NCI-H460 (cell line): ENCODE measurements around the gene BTN1A1. TPM values are rescaled to one million over a fixed set of nuclear protein-coding genes. Genes with fewer than 3 reads are reported as not detected.
"Not testable (repeated sequence)": the region's sequence is repeated elsewhere in the genome, so short reads cannot be mapped to it uniquely, and the experiment has no call there.

Experiments
- DNase-seq: peaks from one replicate; pipeline ENCODE4 v3.0.0-alpha.2; 2016; ENCODE audit warnings: low read depth; ENCODE audit errors: extremely low read depth
- polyA plus RNA-seq: library from polyadenylated mRNA; depleted of rRNA; stranded (reverse); fragments of >200 nt; gene quantifications from 2 replicates; pipeline ENCODE4 v1.2.3, GENCODE V29; 2014; cell fraction: nucleus; rRNA removed
- total RNA-seq: library from RNA; depleted of rRNA; stranded (reverse); fragments of >200 nt; shearing (Covaris generic); gene quantifications from 2 replicates; pipeline ENCODE4 v1.2.3, GENCODE V29; 2014; rRNA removed

The BTN1A1 gene
- not detected in 2 replicates for total RNA-seq
- polyA plus RNA-seq: not detected in 2 replicates

DNA sequence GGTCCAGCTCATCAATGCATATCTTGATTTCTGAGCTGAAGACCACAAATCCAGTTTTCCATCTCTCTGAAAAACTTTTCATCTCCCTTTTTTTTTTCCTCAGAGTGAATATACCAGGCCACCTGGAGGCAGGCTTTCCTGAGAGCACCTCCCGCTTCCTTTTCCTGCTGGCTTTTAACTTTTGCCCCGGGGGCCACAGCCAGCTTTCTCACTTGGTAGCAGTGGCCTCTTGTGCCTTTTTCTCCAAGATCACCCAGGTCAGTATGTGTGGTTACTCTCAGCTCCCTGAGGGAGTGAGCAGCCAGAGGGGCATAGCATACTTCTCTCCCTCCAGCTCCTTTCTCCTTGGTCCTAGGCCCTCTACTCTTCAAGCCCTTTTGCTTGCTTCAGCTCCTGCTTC, at the start of gene BTN1A1:
BTN1A1 (plus strand) TSS at position 202 of the 400 bp plus-strand sequence. CDS start 984 bp downstream, outside the sequence.
- DNase-seq: no peak

DNA sequence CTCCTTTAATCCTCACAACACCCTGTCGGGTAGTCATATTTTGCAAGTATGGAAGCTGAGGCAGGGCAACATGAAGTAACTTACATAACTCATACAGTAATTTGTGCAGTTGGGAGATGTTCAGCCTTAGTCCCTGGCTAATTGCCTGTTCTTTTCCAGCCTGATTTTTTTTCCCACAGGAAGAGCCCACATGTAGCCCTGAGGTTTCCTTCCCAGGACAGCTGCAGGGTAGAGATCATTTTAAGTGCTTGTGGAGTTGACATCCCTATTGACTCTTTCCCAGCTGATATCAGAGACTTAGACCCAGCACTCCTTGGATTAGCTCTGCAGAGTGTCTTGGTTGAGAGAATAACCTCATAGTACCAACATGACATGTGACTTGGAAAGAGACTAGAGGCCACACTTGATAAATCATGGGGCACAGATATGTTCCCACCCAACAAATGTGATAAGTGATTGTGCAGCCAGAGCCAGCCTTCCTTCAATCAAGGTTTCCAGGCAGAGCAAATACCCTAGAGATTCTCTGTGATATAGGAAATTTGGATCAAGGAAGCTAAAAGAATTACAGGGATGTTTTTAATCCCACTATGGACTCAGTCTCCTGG, 47.4 kb upstream of the BTN1A1 start:
- no peak for DNase-seq

DNA sequence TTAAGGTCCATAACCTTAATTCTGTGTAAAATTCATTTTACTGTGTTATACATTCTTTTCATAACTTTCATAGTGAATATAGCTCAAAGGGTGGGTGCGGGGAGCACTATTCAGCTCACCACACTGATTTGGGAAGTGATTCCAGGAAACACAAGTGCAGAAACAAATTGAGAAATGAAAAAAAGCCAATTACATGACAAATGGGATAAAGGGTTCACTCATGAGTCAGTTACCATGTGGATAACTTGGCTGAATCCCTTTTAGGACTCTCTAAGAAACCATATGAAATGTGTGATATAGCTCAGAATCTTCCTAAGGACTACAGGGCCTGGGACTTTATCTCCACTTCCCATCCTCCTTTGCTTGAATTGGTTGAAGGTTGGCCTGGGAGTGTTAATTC, 45.5 kb upstream of the BTN1A1 start:
- DNase-seq: no peak

DNA sequence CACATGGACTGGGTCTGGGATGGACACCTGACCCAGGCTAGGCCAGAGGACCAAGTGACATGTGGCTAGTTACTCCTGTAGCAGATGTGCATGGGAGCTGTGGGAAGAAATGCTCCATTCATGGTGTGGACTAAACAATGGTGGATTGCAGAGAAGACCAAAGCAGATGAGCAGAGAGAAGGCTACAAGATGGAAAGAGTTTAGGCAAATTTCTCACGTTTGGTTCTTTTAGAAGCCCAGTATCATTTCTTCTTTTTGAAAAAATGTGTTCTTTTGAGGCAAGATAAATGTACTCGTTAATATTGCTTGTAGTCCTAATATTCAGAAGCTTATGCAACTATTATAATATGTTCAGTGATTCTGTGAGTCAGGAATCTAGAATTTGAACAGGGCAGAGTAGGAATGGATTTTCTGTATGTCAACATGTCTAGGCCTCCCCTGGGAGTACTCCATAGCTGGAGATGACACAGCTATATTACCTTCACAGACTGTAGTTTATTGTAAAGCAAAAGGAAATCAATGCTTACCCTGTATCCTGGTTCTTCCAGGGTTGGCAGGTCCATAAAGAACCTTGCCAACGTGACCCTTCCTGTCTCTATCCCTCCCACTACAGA, 44.6 kb upstream of the BTN1A1 start:
- DNase-seq: no peak

GRCh38 chr6:26457264-26457805, 42.8 kb upstream of the BTN1A1 start:
- DNase-seq: no peak

DNA sequence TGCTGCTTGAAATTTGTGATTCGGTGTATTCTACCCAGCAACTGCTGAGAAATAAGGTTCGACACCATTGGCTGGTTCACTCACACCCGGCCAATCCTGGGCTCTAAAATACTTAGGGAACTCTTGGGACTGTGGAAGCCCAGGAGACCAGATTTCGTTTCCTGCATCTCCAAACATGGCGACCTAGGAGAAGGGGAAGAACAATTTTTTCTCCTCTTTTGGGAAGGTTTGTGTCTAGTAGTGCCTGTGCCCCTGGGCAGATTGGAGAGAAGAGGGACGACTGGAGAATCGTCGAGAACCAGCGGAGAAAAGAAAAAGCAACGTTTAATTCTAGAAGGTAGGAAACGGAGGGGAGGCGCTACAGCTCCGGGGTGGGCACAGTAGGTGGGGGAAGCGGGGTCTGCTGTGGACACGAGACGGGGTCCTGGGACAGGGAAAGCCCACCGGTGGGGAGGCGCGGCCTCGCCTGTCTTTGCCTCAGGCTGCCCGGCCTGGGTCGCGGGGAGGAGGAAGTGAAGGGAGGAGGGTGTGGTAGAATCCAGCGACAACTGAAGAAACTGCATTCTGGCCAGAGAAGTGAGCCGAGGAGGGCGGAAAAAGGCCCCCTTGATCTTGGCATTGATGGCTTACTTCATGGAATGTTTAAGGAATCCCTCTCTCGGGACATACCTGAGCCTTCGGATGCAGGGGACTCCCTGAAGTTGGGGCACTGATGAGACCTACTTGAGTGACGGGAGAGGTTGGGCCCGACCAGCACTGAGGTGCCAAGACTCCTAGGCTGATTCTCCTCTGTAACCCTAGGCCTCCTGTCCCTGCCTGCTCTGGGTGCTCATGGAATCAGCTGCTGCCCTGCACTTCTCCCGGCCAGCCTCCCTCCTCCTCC, 42.1 kb upstream of the BTN1A1 start, which contains the start of gene BTN2A1:
BTN2A1 (plus strand) TSS at position 150 of the 883 bp plus-strand sequence; CDS start at position 832, 682 bp downstream.
- DNase-seq: peak; percentile 86

DNA sequence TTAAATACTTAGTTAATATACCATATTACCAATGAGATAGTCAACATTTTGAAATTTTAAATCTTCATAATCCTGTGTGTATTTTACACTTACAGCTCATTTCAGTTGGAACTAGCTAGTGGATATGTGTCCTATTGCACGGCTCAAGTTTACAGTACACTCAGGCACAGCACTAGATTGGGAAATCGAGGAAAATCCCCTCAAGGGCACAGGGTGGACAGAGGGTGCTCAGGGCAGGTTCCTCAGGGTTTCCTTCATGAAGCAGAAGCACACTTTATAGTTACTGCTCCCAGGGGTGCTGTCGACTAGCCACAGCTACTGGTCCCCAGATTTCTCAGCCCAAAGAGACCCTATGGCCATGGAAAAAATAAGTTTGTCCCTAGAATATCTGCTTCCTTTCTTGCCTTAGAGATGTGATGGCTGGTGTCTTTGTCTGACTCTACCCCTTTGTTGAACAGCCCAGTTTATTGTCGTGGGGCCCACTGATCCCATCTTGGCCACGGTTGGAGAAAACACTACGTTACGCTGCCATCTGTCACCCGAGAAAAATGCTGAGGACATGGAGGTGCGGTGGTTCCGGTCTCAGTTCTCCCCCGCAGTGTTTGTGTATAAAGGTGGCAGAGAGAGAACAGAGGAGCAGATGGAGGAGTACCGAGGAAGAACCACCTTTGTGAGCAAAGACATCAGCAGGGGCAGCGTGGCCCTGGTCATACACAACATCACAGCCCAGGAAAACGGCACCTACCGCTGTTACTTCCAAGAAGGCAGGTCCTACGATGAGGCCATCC, 40.9 kb upstream of the BTN1A1 start:
- no peak for DNase-seq

- DNase-seq: not testable (repeated sequence)
These were observed 38.8 kb upstream of the BTN1A1 start for GRCh38 chr6:26461353-26461752.

- DNase-seq: no peak
These were observed 36.1 kb upstream of the BTN1A1 start for GRCh38 chr6:26464014-26464413.

DNA sequence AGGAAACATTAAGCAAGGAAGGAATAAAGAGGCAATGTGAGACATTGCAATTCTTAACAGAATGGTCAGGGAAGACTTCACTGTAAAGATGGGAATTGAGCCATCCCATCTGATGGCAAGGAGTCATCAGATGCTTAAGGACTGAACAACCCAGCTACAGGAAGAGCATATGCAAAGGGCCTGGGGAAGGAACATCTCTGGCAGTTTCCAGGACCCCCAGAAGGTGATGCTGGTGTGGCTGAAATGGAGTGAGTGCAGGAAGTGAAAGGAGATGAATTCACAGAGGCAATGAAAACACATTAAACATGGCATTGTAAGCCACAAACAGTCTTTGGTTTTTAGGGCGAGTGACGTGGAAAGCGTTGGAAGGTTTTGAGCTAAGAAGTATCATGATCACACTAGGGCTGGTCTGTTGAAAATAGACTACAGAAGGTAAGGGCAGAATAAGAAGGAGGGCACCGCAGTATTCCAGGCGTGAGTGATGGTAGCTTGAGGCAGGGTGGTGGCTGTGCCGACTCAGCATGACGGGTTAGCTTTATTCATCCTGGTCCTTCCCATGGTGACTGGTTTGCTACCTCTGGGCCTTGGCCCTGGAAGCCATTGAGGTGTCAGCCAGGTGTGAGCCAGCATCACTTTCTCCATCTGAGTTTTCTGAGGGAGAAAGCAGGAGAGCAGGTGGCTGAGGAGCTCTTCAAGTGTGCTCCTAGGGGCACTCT, 35.5 kb upstream of the BTN1A1 start:
- DNase-seq: no peak

DNA sequence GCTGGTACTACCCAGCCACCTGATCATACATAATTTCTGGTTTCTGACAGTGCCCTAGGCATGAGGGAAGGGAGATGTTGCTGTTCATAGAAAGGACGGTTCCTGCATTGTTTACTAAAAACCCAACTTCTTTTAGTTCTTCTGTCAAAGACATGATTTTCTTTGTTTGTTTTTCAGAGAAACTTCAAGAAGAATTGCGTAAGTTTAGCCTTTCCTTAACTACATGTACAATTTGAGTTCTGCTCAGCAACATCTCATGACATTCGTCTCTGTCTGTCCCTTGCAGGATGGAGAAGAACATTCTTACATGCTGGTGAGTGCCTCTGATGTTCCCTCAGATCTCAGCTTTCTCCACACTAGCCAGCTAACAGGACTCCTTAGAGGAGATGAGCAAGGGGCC, 34.3 kb upstream of the BTN1A1 start:
- DNase-seq: no peak

- DNase-seq: no peak
These were observed 31.3 kb upstream of the BTN1A1 start for GRCh38 chr6:26468829-26469228.

DNA sequence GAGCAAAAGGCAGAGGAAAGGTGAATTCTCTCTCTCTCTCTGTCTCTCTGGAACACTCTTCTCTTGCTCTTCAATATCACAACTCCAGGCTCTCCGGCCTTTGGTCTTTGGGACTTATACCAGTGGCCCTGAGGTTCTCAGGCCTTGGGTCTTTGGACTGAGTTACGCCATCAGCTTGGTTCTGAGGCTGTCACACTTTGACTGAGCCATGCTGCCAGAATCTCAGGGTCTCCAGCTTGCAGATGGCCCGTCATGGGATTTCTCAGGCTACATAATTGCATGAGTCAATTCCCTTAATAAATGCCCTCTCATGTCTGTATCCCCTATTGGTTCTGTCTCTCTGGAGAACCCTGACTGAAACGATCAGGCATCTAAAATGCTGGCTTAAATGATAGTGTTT, 29.5 kb upstream of the BTN1A1 start:
- DNase-seq: no peak

DNA sequence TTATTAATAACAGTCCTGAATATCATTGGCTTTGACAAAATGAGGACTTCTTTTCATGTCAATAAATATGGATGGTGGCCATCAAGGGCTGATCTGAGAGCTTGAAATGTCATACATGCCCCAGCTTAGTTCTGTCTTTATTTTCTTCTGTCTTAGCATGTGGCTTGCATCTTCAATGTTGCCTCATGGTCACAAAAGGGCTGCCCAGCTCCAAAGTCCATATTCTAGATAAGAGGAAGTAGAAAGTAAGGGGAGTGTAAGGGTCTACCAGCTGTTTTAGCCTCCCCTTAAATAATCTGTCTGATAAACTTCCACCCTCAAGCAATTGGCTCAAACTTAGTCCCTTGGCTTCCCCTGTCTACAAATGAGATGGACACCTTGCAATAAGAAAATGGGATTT, 28.1 kb upstream of the BTN1A1 start:
- DNase-seq: no peak

DNA sequence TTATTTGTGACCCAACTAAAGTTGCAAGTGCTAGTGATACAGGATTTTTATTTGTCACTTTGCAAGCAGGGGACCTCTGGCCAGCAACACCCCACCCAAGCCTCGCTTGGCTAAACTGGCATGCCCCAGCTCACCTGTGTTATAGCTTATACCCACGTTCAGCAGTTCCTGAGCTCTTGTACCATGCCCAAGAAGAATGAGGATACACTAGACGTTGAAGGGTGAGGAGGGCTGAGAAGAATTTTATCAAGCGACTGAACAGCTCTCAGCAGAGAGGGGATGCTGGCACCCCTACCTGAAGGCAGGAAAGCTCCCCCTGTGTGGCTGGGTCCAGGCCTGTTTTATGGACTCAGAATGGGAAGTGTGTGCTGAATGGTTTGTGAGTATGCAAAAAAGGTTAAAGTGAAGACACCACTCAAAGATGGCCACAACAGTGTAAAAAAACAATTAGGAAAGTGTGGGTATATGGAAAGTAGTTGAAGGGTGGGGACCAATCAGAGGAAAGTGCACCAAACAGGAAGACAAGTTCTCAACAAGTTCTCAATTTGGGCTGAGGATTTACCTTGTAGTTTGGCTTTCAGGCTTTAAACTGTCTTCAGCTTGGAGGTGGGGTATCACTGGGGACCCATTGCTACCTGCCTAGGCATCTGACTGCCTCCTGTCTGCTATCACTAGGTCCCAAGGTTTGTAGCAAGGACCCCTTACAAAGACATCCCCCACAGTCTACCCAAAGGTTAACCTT, 27.4 kb upstream of the BTN1A1 start:
- DNase-seq: no peak

- DNase-seq: no peak
These were observed 26.7 kb upstream of the BTN1A1 start for GRCh38 chr6:26473429-26473757.

DNA sequence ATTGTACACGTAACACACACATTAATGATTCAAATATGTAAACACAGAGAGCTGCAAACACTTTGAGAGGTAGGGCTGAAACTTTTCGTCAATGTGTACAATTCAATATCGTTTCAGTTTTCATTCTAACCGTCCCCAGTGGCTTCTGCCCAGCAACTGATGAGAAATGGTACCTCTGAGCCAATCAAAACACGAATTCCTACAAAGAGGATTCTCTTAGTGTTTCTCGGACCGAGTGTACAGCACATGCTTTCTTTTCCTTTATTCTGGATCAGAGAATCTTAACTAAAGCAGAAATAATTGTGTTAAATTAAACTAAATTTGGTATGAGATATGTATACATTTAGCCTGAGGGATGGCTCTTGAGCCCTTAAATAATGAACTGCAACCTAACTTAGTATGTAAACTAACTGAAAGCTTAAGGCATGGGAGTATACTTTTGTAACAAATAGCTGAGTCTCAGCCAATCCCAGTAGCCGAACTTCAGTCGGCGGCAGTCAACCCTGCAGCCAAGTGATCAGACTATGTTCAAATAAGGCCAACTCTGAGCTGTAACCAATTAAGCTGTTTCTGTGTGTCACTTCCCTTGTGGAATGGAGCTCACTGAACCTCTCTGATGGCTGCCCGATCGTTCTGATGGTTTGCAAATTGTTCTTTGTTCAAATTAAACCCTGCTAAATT, 26.2 kb upstream of the BTN1A1 start:
- peak; percentile 78 for DNase-seq

- no peak for DNase-seq
These were observed 25.6 kb upstream of the BTN1A1 start for GRCh38 chr6:26474439-26474881.
